HG02870 (cell line): ENCODE results near the gene OR2T27.
A peak's percentile ranks its signal among the peaks of the same experiment; 100 is the strongest.
"Not testable (repeated sequence)": the region's sequence is repeated elsewhere in the genome, so short reads cannot be mapped to it uniquely, and the experiment has no call there.

Experiments
- ATAC-seq: cut with Tn5 transposase; IDR thresholded peaks from one replicate; pipeline ENCODE4 v1.9.1; 2021; ENCODE audit warnings: mild to moderate bottlenecking, moderate library complexity; ENCODE audit not compliant: unreplicated experiment

OR2T27 gene, protein sequence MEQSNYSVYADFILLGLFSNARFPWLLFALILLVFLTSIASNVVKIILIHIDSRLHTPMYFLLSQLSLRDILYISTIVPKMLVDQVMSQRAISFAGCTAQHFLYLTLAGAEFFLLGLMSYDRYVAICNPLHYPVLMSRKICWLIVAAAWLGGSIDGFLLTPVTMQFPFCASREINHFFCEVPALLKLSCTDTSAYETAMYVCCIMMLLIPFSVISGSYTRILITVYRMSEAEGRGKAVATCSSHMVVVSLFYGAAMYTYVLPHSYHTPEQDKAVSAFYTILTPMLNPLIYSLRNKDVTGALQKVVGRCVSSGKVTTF

DNA sequence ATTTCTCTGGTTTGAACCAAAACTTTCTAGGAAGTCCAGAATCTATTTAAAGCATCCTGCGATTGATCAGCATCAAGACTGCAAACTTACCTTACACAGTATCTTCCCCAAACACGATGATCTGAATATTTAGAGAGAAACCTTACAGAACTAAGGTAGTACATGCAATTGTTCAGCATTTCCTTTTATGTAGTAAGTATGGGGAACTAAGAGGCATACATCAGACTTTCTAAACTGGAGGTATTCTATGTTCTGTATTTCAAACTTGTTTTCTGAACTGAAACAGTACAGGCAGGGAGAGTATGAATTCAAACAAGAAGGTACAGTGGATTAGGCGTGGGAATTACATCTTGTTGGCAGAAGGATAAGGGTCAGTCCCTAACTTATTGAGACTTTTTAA is at the start of gene OR2T27:
Gene OR2T27, minus strand, starts transcription at position 175 of the 400 bp plus-strand sequence. CDS start 4,644 bp downstream, outside the sequence.
- ATAC-seq, result peak; percentile 58

DNA sequence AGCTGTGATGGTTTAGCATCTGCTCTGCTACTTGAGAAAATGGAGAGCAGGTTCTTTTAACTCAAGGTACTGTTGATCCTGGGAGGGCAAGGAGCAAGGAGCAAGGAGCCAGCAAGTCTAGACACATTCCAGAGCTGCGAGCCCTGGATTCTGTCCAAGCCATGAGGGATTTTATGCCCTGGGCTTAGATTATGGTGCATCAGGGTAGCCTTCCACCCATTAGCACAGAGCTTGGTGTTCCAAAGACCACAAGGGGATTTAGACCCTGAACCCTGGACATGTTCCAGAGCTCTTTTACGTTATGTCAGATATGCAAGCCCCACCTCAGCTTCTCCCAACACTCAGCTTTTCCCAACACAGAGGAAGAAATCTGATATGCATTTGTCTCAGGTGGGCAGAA is 49.3 kb upstream of the OR2T27 start:
- ATAC-seq, result no peak

DNA sequence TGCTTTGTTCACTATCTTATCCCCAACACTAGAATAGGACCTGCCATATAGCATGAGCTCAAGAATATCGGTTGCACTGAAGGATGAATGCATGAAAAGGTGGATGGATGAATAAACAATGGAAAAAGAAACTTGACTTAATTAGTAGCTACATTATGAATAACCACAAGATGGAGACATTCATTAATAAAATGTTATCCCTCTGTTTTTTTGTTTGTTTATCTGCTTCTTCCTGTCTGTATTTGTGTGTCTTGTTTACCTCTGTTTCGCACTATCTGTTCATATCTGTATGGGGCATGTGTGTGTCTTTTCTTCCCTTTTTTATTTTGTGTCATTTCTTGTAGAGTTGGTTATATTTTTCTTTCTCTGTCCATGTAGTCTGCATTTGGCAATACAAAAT is 48.3 kb upstream of the OR2T27 start:
- ATAC-seq, result no peak

DNA sequence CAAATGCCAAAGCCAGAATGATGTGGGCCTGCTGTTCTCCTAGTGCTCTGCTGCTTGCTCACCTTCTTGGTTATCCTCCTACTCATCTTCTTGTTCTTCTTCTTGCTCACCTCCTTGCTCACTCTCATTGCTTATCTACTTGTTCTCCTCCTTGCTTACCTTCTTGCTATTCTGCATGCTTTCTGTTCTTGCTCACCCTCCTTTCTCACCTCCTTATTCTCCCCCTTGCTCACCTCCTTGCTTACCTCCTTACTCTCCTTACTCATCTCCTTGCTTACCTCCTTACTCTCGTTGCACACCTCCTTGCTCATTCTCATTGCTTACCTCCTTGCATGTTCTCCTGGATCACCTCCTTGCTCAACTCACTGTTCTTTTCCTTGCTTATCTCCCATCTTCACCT is 47.4 kb upstream of the OR2T27 start, which contains the start of gene OR14I1:
Gene OR14I1, minus strand, starts transcription at position 53 of the 400 bp plus-strand sequence.
- no peak for ATAC-seq

DNA sequence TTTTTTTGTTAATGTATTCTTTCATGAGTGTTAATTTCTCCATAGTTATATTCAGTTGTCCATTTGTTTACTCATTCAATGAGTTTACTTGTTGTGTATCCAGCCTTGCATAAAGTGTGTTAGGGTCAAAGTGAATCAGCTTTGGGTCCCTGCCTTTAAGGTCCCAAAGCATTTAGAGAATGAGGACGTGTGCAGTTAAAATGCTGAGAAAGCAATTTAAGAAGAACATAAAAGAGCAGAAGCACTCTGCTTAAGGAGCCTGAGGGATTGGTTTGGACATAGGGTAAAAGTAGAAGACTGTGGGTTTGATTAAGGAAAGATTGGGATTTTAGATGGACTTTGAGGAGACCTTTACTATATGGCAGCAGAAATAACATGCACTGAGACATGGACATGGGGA is 43.8 kb upstream of the OR2T27 start:
- ATAC-seq, result no peak

DNA sequence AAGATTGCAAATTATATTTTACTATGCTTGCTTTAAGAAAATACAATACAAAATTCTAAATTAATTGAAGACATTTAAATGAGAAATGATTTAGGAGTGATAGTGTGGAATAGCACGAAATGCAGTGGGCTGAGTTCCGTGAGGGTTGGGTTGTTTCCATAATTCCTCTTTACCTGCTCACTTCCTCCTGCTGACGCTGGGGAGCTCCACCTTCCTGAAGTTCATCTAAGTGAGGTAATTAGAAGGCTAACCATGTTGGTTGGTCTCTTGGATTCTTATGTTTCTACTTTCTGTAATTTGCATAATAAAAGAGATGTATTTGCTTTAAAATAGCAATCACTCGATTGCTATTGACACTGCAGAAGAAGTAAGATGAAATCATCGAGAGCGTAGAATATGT is 42.6 kb upstream of the OR2T27 start:
- no peak for ATAC-seq

DNA sequence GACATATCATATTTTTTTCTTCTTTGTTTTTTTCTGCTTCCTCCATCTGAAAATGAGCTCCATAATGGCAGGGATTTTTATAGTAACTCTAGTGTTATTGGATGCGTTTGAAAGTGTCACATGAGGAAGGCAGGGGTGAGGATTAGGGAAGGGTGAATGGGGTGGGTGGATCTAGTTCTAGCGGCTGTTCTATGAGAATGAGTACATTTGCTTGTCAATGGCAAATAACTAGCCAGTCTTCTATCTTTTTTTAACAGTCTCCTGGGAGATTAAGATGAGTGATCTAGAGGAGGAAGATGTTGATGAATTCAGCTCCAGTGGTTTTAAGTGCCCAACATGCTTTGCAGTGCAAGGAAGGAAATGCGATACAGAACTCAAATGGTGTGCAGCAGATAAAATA is 41.4 kb upstream of the OR2T27 start:
- ATAC-seq, result no peak

DNA sequence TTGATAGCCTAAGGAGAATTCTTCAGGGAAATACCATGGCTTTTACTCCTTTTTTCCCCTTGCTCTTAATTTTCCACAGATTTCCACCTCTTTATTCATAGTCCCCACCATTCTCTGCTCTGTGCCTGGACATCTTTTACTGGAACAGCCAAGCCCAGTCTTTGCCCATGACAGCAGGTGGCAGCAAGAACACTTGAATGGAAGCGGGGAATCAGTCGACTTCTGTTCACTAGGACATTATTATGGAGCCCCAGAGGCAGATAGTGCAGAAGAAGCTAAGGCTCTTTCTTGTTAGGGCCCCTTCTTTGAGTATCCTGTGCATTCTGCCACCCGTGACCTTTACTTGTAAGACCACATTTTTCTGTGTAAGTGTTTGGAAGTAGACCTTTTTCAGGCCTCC is 40.9 kb upstream of the OR2T27 start:
- no peak for ATAC-seq

DNA sequence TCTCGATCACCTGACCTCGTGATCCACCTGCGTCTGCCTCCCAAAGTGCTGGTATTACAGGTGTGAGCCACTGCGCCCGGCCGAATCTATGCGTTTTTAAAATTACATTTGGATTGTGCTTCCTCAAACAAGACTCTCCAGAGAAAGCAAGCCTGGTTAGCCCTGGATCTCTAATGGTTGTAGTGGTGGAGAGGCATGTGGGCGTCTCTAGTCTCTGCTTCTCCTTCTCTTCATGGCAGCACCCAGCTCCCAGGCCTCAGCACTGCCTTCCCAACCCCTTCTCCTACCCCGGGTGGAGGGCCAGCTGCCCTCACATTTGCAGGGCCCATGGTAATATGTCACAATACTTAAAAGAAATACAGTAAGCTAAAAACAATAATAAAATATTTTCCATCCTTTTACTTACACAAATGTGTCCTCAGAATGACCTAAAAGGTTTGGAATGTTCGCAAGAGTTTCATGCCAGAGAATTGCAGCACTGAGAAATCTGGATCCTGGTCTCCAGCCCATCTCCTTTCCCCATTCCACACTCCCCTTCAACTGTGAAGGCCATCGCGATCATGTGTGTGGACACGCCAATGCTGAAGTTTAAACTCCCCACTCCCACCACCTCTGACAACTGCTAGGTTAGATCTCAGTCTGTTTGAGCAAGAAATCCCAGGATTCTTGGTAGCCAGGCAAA is 40.3 kb upstream of the OR2T27 start:
- no peak for ATAC-seq

DNA sequence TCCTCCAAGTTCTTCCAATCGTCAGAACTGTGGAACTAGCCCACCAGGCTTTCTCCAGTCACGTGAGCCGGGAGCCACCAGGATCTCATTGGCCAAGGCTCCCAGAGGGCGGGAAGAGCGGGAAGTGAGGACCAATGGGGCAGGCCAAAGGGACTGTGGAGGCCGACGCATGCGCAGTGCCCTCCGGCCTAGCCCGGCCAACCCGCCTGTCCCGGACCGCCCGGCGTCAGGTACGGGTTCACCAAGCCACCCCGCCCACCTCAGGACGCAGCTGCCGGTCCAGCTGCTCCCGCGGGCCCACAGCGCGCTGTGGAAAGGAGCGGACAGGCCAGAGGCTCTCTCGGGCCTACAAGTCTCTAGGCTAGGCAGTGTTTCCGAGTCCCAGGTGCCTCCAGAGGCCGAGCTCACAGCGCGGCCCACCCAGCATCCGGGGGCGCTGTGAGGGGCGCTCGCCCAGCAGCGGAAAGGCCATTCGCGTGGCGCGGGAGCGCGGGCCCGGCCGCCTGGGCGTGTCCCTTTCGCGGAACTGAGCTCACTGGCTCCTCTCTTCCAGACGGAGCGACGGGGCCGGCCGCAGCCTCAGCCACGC is 36.3 kb upstream of the OR2T27 start:
- ATAC-seq, result no peak

DNA sequence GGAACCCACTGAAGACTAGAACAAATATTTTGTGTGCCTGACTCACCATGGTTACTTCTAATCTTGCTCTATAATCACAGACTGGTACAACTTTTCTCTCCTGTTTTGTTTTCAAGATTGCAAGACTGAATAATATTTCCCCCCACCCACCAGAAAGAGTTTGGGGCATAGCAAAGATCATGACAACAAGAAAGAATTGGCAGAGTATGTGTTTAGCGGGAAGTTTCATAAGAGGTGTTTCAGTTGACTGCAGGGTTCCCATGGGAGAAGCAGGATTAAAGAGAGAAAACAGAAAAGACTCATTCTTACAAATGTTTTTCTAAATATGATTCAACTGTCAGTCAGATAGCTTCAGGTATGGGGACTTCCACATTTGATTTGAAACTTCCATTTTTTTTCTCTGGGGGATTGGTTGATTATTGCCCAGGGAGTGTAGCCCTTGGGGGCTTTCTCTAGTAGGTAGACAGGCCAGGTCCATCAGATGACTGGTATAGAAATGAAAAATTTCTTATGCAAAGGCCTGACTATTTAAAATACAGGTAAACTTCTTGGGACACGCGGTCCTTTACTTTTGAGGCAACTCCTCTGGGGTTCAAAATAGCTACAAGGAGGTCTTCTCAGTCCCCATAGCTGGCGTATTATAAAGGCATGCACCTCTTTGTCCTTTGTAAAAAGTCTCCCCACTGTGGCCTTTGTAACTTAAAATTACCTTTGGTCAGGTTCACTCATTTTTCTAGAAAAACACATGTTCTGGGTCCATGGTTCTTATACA is 33.4 kb upstream of the OR2T27 start:
- ATAC-seq, result peak; percentile 51

DNA sequence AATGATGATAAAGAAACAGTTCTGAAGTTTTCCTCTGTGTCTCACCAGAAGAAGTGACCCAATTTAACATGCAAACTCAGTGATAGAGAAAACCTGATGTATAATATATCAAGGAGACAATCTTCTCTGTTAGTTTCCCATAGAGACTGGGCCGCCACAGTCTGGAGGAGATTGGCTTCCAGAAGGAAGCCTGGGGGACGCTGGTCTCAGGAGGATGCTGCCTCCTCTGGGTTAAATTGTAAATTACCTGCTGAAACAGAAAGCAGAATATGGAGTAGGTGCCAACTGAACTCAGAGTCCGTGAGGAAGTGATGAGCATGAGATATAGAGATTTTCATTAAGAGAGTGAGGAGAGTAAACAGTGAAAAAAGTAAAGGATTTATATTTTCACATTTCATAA is 31.5 kb upstream of the OR2T27 start:
- peak; percentile 81 for ATAC-seq

DNA sequence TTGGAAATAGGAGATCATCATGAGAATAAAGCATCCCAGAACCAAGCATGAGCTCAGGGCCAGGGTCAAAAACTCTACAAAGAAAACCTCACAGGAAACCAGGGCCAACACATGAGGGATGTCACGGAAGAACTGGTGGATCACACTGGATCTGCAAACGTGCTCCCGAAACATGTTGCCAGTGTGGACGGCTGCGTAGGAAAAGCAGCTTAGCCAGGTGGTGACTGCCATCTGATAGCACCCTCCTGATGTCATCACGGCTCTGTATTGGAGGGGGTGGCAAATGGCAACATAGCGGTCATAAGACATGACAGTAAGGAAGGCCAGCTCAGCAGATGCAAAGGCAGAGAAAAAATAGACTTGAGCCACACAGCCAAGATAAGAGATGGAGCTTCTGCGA is 26.3 kb upstream of the OR2T27 start:
- no peak for ATAC-seq

DNA sequence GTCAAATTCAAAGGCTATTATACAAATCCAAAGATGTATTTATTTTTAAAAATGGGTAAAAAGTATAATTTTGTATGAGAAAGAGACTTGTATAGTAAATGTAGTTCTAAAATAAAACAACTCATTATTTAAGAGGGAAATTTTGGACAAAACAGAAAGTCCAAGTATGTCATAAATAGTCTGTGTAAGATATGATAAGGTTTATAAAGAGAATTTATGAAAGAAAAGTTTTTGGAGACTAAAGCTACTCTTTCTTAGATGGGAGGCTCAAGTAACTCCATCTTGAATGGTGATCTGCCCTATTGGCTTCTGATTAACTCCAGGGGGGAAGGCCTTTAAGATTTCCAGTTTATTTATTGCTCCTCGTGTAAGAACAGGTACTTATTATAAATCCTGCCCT is 14.7 kb upstream of the OR2T27 start:
- no peak for ATAC-seq

DNA sequence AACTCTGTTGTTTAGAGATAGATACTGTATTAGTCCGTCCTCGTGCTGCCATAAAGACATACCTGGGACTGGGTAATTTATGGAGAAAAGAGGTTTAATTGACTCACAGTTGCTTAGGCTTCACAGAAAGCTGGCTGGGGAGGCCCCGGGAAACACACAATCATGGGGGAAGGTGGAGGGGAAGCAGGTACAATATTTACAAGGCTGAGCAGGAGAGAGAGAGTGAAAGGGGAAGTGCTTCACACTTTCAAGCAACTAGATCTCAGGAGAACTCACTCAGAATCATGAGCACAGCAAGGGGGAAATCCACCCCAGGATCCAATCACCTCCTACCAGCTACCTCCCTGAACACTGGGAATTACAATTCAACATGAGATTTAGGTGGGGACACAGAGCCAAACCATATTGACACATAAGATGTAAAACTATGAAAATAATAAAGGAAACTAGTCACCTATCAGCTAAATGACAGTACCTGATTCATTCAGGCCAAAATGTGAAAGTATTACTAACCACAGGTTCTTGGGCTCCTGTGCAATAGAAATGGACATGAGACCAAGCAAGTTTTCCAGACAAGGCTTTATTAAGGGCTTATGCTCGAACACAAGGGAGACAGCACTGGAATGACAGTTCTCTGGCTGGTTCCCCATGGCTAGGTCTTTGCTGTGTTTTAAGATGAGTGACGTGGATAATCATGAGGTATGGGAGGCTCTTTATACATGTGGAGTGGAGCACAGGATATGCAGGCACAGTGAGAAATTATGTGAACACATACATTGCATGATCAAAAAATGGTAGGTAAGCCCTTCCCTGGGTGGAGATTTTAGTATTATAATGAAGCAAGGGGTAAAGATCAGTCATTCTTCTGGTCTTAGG is 8.4 kb upstream of the OR2T27 start:
- peak; percentile 96 for ATAC-seq

DNA sequence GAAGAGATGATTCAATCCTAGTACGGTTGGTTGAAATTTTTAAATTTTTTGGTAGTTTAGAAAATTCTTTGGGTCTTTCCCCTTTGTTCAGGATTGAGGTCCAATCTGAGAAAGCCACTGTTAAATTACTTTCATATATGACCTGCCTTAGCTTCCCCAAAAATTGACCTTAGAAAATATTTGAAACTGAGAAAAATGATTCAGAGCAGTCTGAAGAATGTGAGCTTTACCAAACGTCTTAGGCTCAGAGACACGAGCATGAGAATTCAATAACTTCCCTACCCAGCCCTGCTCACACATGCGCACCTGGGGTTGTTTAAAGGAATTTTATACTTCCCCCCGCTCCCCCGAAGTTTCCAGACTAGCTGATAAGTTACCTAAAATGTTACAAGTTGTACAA is 1.5 kb upstream of the OR2T27 start:
- peak; percentile 76 for ATAC-seq

DNA sequence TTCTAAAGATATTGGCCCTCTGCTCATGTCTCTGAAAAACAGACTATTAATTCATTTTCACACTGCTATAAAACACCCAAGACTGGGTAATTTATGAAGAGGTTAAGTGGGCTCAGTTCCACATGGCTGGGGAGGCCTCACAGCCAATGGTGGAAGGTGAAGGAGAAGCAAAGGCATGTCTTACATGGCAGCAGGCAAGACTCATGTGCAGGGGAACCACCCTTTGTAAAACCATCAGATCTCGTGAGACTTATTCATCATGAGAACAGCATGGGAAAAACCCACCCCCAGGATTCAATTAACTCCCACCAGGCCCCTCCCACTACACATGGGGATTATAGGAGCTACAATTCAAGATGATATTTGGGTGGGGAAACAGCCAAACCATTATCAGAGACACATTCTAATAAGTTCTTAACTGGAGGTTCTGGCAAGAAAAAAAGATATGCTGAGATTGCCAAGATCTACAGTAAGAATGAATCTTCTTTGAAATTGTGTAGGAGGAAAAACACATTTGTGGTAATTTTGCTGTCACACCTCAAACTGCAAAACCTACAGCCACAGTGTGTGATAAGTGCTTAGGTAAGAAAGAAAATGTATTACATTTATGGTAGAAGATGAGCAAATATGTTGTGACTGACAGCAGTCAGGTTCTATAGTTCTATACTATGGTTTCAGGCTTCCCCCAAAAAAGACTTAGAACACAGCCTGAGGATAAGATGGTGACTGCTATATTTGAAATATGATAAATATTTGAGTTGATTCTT is 6.4 kb downstream of the OR2T27 start:
- ATAC-seq, result not testable (repeated sequence)

DNA sequence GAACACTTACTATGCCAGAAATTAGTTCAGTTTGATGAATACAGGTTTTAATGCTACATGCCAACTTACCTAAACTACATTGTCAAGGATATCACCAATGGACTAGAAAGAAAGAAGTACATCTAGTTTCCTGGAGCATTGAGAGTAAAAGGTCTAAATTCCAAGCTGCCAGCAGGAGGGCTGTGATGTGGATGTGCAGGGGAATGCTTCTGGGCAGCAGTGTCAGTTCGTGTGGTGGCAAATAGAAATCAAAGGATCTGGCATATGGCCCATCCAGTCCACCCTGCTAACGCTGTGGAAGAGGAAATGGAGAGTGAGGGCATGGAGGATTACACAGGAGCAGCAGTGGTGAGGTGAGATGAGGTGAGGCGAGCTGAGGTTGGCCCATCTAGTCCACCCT is 10.2 kb downstream of the OR2T27 start, which contains the start of gene OR2T35:
Gene OR2T35, minus strand, starts transcription at position 101 of the 400 bp plus-strand sequence. CDS start 6,020 bp downstream, outside the sequence.
- not testable (repeated sequence) for ATAC-seq

DNA sequence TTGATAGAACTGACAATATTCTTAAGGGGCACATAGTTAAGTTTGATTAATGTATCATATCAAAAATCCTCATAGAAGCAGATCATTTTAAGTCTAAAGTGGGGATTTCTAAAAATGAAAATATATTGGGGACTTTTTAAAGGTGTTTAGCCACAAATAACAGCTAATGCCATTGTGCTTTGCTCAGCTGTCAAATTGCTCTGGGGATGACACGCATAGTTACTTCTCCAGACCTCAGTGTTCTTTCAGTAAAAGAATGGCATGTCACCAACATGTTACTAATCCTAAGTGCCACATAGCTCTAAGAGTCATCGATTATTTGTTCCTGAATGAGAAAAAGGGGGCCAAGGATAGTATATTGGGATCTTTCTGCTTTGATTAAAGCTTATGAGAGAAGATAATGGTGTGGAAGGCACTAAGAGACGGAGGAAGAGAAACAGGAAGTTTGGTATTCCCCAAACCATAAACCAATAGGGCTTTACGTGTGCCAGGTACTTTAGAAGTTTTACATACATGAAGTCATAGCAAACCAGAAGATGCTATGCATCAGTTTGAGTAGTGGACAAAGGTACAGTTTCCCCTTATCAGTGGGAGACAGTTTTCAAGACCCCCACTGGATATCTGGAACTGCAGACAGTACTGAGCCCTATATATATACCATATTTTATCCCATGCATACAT is 12.2 kb downstream of the OR2T27 start:
- ATAC-seq, result peak; percentile 61
